LNCAP (cell line): ENCODE data around the gene SFN.

Experiments
- TF ChIP-seq, protein P1 (sequence below): fragments of 450-650 bp; IDR thresholded peaks from 2 replicates; pipeline ENCODE4 v1.5.1; 2017; ENCODE audit warnings: mild to moderate bottlenecking

SFN gene

DNA sequence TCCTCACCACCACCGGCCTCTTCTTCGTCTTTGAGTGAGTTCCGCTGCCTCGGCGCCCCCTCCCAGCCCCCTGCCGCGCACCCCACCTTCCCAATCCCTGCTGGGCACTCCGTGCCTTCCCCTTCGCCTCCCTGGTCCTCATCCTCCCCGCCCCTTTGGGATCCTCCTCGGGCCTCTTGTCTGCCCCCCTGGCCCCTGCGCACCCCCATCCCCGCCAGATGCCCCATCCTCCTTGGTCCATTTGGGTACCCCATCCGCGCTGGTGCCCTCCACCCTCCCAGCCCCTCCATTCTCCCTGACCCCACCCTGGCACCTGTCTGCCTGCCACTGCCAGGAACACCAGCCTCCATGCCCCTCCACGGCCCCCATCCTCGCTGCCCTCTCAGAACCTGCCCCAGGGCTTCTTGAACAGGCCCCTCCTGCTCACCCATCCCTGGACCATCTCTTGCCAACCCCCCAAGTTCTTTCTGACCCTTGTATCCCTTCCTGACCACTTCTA is 35.8 kb upstream of the SFN start:
- TF ChIP-seq, protein P1, sequence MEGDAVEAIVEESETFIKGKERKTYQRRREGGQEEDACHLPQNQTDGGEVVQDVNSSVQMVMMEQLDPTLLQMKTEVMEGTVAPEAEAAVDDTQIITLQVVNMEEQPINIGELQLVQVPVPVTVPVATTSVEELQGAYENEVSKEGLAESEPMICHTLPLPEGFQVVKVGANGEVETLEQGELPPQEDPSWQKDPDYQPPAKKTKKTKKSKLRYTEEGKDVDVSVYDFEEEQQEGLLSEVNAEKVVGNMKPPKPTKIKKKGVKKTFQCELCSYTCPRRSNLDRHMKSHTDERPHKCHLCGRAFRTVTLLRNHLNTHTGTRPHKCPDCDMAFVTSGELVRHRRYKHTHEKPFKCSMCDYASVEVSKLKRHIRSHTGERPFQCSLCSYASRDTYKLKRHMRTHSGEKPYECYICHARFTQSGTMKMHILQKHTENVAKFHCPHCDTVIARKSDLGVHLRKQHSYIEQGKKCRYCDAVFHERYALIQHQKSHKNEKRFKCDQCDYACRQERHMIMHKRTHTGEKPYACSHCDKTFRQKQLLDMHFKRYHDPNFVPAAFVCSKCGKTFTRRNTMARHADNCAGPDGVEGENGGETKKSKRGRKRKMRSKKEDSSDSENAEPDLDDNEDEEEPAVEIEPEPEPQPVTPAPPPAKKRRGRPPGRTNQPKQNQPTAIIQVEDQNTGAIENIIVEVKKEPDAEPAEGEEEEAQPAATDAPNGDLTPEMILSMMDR, result no peak

DNA sequence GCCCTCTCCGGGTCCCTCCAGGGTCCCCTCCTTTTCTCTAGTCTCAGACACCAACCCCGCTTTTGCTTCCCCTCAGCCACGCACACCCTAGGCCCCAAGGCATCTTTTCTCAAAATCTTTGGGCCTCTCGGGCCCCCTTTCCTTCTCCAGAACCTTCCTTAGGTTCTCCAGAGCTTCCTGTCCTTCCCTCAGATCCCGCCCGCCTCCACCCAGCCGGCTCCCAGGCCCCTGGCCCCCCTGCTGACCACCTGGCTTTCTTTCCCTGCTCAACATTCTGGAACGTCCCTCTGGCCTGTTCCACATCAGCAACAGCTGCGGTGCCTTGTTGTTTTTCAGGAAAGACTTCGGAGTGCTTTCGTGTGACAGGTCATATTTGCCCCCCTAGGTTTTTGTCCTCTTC is 35.3 kb upstream of the SFN start:
- TF ChIP-seq, protein P1, result no peak

DNA sequence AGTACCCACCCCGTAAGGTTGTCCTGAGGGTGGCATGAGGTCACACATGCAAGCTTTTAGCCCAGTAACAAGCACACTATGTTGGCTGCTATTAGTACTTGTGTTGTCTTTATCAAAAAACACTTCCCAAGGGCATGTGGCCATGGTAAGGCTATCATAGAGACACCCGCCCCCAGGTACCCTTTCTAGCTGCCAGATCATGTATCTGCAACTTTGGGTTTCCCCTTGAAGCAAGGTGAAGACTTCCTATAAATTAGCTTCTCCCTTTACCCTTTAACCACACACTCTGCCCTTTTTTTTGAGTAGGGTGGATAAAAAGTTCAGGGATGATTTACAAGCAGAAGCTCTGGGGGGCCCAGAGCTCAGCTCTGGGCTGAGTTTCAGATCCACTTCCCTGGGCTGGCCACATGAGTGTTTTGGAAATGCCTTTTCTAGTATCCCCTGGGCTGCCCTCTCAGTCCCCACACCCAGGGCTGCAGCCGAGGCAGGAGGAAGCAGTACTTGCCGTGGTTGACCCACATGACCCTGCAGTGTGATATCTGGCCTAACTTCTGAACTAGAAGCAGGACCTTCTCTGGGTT is 34.4 kb upstream of the SFN start:
- TF ChIP-seq, protein P1, result no peak

DNA sequence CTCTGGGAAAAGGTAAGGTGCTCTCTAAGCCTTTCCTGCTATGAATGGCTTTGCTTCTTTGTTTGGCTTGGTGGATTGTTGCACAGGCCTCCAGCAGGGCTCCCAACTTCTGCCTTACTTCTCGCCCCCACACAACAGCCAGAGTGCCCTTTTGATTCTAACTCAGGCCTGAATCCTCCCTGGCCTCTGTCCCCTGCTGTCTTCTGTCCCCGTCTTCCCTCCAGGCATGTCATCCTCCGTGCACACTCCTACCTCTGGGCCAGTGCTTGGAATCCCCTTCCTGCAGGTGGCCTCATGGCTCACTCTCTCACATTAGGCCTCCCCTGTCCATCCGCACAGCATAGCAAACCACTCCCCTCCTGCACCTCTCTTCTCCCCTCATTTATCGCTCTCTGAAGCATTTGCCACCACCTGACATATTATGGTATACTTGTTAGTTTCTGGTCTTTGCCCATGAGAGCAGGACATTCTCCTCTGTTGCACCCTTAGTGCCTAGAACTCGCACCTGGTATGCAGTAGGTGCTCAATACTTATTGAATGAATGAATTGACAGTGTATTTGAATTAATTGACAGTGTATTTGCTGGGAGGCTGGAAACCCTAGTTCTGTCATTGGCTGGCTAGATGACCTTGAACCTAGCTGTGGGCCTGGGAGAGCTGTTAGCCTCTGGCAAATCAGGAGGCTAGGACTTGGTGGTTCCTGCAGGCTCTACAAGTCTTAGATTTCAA is 33.6 kb upstream of the SFN start:
- TF ChIP-seq, protein P1, result no peak

DNA sequence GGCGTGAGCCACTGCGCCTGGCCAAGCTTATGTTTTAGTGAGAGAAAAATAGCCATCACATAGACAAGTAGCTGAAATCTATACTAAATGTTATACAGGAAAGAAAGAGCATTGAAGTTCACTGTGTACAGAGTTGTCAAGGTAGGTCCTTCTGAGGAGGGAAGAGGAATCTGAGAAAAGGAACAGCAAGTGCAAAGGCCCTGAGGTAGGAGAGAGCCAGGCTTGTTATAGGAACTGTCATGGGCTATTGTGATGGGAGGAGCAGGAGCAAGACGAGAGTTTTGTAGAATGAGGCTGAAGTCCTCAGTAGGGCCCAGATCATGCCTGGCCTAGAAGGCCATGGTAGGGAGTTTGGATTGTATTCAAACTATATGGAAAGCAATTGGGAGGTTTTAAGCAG is 31.9 kb upstream of the SFN start:
- TF ChIP-seq, protein P1, result no peak

DNA sequence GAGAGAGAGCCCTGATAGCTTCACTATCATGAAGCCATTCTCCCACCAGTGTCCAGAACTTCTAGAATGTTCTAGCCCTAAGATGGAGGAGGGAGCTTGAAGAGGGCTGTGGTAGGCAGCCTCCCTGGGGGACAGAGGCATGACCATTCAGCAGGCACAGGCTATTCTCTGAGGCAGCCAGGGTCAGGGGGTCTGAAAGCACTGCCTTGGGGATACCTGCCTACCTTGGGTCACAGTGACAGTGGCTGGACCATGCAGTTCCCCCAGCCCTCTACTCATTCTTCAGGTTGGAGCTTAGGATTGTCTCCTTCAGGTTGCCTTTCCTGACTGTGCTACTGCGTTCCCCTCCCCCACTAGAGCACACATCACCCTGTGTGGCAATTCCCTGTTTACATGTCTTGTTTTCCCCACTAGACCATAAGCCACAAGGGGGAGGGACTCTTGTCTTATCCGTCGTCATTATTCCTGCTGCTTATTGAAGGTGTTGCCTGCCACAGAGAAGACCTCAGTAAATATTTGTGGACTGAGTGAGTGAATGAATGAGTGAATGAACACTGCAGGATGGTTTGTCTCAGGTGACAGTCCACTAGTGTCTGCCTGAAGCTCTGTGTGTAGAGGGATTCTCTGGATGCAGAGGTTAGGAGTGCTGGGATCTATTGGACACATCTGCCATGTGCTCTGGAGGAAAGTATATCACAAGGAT is 31.3 kb upstream of the SFN start:
- TF ChIP-seq, protein P1, result no peak

DNA sequence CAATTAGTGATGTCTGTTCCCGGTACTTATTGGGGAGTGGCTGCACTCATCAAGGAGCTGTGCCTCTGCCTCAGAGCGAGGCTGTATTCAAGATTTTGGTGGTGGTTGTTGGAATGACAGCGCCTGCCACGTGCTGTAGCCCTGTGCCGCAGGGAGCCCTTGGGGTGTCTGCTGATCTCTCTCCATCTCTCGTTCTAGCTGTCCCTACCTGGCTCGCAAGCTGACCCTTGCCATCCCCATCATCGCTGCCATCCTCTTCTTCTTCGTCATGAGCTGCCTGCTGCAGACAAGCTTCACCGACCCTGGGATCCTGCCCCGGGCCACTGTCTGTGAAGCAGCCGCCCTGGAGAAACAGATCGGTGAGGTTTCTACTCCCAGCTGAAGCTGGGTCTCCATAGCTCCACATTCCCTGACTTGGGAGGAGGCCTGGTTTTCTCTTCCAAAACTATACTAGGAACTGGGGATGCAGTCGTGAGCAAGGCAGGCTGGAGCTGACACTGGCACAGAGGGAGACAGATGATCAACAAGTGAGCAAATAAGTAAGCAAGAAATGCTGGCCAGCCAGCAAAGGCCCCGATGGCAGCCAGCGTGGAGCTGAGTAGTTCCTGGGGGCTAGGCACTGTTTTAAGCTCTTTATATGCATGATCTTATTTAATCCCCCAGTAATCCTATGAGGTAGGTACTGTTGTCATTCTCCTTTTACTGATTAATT is 30.5 kb upstream of the SFN start:
- TF ChIP-seq, protein P1, result no peak
